ENCODE measurements around the gene TGFBR3. TPM values are rescaled to one million over a fixed set of nuclear protein-coding genes. Genes with fewer than 3 reads are reported as not detected.

TGFBR3 gene
- total RNA-seq, 4 donors from 2014 or later = 87.8 to 388 (median 212) TPM

DNA sequence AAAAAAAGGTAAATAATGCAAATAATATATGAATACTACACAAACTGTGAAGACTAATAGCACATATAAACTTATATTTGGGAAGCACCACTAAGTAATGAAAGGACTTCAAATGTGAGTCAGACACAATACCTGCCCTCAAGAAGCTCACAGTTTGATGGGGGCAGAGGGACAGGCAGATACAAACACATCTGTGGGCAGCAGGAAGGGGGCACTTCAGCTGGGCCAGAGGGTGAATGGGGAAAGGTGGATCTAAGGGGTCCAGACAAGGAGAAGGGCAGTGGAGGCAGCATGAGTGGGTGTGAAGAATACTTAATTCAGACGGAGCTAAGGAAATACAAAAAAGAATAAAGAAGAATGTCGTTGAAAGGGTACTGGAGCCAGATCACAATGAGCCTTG, 114.2 kb downstream of the TGFBR3 start:
- no peak for DNase-seq
- peaks cover 0 to 6% of the 10 kb centered on the region in 2 donors for H3K4me1 ChIP-seq
- TF ChIP-seq POLR2A (IDR thresholded peaks at IDR 0.05) = no peak
- TF ChIP-seq, protein P1, sequence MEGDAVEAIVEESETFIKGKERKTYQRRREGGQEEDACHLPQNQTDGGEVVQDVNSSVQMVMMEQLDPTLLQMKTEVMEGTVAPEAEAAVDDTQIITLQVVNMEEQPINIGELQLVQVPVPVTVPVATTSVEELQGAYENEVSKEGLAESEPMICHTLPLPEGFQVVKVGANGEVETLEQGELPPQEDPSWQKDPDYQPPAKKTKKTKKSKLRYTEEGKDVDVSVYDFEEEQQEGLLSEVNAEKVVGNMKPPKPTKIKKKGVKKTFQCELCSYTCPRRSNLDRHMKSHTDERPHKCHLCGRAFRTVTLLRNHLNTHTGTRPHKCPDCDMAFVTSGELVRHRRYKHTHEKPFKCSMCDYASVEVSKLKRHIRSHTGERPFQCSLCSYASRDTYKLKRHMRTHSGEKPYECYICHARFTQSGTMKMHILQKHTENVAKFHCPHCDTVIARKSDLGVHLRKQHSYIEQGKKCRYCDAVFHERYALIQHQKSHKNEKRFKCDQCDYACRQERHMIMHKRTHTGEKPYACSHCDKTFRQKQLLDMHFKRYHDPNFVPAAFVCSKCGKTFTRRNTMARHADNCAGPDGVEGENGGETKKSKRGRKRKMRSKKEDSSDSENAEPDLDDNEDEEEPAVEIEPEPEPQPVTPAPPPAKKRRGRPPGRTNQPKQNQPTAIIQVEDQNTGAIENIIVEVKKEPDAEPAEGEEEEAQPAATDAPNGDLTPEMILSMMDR (IDR thresholded peaks at IDR 0.05) = no peak
- no peaks in the 10 kb centered on the region for H3K36me3 ChIP-seq
- no peak overlapping the region for H3K4me3 ChIP-seq
- no peaks in the 10 kb centered on the region for H3K27me3 ChIP-seq
- H3K9me3 ChIP-seq = no peaks in the 10 kb centered on the region
- intact Hi-C loops (cut with DNase I; ENCODE audit: low total_unique reads) = no loop called here
- H3K27ac ChIP-seq = no peak overlapping the region

DNA sequence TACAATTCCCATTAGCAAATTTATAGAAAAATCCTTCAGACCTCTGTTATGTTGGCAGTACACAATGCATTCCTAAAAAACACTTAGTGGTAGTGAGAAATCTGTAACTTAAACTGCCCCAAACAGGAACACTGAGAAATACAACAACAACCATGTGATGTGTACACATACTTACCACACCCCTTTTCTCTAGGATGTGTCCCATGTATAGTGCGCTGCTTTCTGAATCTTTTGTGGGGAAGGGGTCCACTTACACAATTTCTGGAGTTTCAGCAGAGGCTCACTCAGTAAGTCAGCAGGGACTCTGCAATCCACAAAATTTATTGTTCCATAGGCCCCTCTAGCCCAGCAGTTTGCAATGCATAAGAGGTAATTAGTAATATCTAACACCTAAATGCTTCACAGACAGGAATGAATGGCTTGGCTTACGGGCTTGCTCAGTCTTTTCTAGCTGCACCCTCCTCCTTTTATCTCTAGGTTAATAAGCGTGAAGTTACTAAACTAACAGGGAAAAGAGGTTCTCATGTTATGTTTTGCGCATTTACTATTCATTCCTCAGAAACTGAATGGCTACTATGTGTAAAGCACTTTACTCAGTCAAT, 115.2 kb downstream of the TGFBR3 start:
- Histone ChIP-seq H3K4me1 (peaks cover 0 to 6% of the 10 kb centered on the region in 2 donors), H3K27me3 (no peaks in the 10 kb centered on the region), H3K4me3 (no peak overlapping the region), H3K9me3 (no peaks in the 10 kb centered on the region), H3K36me3 (no peaks in the 10 kb centered on the region), H3K27ac (no peak overlapping the region)
- intact Hi-C loops (cut with DNase I; ENCODE audit: low total_unique reads) = no loop called here
- DNase-seq = no peak
- TF ChIP-seq POLR2A (IDR thresholded peaks at IDR 0.05) = no peak
- TF ChIP-seq, protein P1 (IDR thresholded peaks at IDR 0.05) = no peak

DNA sequence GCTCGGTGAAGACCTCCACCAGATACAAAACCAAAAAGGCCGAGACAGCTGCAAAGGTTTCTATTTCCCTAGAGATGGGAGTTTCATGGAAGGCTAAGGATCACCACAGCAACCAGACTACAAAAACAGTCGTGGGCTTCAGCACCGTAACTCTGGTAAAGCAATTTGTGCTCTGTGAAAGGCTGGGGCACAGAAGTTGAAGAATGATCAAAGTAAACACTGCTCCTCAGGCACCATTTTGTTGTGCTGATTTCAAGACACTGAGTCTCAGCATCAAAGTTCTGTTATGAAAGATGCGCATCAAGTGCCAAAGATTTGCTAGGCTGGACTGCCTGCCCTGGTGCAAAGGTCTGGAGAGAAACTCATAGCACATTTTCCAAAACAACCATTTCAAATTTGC, 116.2 kb downstream of the TGFBR3 start:
- DNase-seq = no peak
- TF ChIP-seq POLR2A (IDR thresholded peaks at IDR 0.05) = no peak
- TF ChIP-seq, protein P1 (IDR thresholded peaks at IDR 0.05) = no peak
- Histone ChIP-seq H3K36me3 (no peaks in the 10 kb centered on the region), H3K9me3 (no peaks in the 10 kb centered on the region), H3K27ac (peak overlapping the region in 1 of 2 donors; percentile 45), H3K27me3 (no peaks in the 10 kb centered on the region), H3K4me1 (peaks cover 0 to 6% of the 10 kb centered on the region in 2 donors), H3K4me3 (no peak overlapping the region)
- intact Hi-C loops (cut with DNase I; ENCODE audit: low total_unique reads) = no loop called here

DNA sequence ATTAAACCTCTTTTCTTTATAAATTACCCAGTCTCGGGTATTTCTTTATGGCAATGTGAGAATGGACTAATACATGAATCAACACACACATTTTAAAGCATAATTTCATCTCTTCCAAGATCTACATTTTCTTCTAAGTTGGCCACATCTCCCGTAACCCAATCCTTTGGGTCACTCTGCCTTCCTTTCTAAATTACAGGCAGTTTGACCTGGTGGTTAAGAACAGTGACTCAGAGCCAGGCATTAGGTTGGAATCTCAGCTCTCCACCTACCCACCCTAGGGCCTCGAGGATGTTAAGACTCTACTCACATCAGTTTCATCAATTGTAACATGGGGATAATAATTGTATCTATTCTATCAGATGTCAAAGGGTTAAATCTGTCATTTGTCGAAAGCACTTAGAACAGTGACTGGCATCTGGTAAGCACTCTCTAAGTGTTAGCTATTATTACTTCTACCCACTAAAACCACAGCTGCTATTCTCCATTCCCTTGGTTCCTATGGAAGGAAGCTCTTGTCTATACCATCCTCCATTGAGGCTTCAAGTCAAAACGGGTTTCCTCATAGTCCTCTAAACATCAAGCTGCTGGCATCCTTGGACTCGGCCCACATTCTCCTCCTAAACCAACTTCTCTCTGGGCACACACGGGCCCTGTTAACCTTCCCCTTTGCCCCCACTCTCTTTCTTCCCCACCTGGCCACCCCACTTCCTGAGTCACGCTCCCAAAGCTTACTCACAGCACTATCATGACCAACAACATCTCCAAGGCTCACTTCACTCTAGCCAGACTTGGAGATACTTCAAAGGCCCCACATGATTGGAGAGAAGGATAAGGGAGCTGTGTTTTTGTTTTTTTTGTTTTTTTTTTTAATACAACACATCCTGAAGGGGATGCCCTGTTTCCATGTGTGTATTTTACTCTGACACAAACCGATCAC, 116.9 kb downstream of the TGFBR3 start:
- intact Hi-C loops (cut with DNase I; ENCODE audit: low total_unique reads) = no loop called here
- H3K27me3 ChIP-seq = no peaks in the 10 kb centered on the region
- peaks cover 0 to 6% of the 10 kb centered on the region in 2 donors for H3K4me1 ChIP-seq
- H3K4me3 ChIP-seq = no peak overlapping the region
- H3K36me3 ChIP-seq = no peaks in the 10 kb centered on the region
- no peak for DNase-seq
- H3K27ac ChIP-seq = peak overlapping the region in 1 of 2 donors; percentile 45
- H3K9me3 ChIP-seq = no peaks in the 10 kb centered on the region
- TF ChIP-seq POLR2A (IDR thresholded peaks at IDR 0.05) = no peak
- TF ChIP-seq, protein P1 (IDR thresholded peaks at IDR 0.05) = no peak

DNA sequence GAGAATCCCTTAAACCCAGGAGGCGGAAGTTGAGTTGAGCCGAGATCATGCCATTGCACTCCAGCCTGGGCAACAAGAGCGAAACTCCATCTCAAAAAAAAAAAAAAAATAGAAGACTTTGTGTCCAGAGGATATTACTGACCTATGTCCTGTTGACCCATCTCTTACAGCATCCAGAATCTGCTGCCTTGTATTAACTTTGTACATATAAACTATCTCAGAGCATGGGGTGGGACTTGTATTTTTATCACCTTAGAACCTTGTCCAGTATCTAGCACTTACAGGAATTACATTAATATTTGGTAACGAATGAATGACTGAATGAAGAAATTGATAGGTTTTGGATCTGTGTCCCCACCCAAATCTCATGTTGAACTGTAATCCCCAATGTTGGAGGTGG, 117.8 kb downstream of the TGFBR3 start:
- Histone ChIP-seq H3K36me3 (no peaks in the 10 kb centered on the region), H3K4me1 (no peaks in the 10 kb centered on the region), H3K27ac (no peak overlapping the region), H3K9me3 (no peaks in the 10 kb centered on the region), H3K27me3 (no peaks in the 10 kb centered on the region), H3K4me3 (no peak overlapping the region)
- TF ChIP-seq, protein P1 (IDR thresholded peaks at IDR 0.05) = no peak
- no peak for TF ChIP-seq POLR2A (IDR thresholded peaks at IDR 0.05)
- intact Hi-C loops (cut with DNase I; ENCODE audit: low total_unique reads) = no loop called here
- DNase-seq = no peak
